Fibroblast of gingiva (primary cell): ENCODE measurements around the gene SEPTIN11.
"Not testable (repeated sequence)": the region's sequence is repeated elsewhere in the genome, so short reads cannot be mapped to it uniquely, and the experiment has no call there.

Experiments used
- DNase-seq: peaks from one replicate; pipeline ENCODE4 v3.0.0-alpha.2; 2011; ENCODE audit warnings: low read depth

The SEPTIN11 gene

DNA sequence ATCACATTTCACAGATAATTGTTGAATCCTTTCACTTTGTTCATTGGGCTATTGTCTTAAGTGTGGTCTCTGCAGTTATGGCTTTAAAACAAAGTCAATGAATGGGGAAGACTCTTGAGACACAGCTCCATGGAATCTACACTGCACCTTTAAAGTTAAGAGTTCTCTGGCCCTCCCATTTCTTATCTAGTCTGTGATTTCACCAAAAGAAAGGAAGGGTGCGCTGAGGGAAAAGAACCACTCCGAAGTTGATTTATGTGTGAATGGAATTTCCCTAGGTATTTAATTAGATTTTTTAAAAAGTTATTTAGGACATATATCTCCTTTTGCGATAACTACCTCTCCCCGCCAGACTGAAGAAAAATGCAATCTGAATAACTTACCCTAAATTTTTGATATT lies 2.5 kb downstream of the SEPTIN11 start:
- DNase-seq, result no peak

DNA sequence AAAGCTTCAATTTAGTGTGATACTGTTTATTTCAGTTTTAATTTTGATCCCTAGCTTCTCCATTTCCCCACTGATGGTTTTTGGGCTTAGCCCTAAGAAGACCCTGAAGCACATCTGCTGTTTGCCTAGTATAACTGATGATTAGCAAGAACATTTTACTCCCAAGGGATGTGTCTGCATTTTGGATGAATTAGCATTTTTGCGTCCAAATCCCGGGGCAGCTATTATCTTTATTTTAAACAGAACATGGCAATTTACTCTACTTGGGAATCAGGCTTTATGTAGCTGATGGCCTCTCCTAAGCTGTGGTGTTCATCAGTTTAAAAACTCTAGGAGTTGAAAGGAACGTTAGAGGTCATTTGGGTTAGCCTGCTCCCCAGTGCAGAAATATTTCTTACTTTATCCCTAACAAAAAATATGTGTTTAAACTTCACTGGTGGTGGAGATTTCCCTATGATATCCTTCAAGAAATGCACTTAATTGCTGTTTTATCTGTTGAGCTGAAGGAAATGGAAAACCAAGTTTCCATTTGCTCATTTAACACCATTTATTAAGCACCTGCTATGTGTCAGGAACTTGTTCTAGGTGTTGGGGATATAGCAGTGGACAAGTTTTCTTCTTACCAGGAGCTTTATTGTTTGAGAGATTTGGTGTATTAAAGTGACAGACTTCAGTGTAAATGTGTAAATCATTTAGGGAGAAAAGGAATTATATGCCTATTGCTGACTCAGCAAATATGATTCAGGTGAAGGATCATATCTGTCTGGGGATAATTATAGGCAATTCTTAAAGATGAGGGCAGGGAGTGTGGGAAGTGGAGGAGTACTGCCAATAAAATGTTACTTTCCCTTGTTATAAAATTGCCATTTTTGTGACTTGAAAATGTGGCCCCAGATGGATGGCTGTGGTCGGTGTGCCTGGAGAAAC lies 3.4 kb downstream of the SEPTIN11 start:
- DNase-seq, result no peak

GRCh38 chr4:76953956-76954355 lies 4.4 kb downstream of the SEPTIN11 start:
- no peak for DNase-seq

DNA sequence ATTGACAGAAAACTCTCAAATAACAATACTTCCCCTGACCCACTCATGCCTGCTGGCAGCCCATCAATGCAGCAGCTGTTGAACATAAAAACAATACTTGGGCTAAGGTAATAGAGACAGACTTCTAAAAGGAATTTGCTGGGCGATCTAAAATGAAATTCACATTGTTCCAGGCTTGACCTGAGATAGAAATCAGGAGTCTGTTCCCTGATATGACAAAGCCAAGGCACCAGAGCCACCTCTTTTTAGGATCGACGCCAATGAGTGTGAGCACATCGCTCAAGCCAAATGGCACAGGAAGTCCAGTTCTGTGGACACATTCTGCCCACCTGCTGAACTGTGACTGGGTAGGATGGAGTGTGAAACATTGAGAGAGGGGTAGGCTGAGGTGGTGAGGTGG lies 4.9 kb downstream of the SEPTIN11 start:
- DNase-seq, result no peak

GRCh38 chr4:76955182-76955581 lies 5.6 kb downstream of the SEPTIN11 start:
- peak; percentile 86 for DNase-seq

- no peak for DNase-seq
Measured at GRCh38 chr4:76957004-76957738, 7.6 kb downstream of the SEPTIN11 start.

DNA sequence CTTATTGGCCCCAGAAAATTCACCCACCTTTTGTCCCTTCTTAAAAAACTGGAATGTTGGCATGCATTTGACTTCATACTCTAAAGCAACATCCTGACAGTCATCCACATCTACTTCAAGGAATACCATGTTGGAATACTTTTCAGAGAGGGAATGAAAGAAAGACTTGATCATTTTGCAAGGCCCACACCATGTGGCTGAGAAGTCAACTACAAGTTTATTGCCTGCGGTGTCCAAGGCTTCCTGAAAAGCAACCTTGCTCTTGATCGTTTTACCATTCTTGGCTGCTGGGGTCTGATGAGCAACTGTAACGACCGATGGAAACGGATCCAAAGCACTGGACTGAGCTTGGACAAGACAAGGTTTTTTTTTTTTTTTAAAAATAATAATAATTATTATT lies 9.3 kb downstream of the SEPTIN11 start:
- DNase-seq, result no peak

DNA sequence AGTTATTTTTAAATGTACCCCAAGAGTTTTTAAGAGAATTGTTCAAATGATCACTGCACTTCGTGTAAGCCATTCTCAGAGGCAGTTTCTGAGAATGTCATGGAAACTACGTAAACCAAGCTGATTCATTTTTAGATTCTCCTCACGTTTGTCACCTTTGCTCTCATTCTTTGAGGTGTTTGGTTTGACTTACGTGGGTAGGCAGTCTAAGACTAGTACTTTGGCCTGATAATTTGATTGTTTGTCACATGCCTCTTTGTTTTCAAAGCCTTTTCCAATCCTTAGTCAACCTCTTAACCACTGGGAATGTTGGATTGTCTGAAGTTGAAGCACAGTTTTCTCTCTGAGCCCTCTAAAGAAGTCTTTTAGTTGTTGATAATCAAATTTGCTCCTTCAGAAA lies 10.5 kb downstream of the SEPTIN11 start:
- no peak for DNase-seq

DNA sequence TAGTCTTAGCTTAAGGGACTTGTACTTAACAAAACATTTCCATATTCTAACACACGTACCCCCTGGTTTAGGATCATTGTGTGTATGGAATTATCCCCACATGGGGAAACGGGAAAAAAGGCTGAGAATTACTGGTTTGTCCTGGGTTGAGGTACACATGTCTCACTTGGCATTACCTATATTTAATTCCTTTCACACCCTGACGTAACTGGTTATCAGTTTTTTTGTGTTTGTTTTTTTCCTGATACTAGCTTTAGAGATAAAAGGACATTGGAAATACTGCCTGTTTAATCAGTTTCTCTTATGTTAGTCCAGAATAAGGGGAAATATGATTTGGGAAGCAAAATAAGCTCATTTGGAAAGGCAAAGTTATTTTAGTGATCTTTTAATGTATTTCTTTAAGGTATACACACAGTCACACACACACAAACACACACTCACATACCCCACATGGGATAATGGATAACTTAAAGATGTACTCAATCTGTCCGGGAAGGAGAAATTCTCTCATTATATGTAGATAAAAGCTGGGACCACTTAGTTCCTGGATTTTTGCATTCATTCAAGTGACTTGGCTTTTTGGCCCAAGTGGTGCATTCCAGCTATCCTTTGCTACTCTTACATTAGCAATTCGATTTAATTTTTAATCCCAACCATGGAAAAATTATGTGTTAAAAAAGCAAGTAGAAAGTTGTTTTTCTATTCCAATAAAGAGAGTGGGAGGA lies 13.0 kb downstream of the SEPTIN11 start:
- peak; percentile 32 for DNase-seq

DNA sequence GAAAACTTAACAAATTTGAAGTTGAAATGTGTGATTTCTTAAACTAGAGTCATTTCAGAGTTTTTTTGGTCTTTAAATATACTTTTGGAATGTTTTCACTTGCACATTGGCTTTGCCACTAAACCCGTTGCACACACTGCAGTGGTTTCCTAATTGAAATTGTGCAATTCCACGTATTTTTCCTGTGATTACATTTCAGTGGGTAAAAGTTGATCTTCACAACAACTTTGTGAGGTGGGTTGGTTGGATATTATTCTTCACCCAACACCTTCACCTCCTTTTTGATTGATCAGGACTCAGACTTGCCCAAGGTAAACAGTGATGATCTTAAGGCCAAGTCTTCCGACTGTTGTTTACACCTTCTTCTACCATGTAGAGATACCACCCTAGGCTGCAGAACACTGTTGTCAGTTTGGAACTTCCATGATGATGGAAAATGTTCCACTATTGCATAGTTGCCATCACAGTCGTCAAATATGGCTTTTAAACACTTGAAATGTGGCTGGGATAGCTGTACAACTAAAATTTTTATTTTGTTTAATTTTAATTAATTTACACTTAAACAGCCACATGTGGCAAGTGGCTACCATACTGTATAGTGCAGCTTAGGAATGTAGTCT lies 13.7 kb downstream of the SEPTIN11 start:
- DNase-seq, result peak; percentile 68

GRCh38 chr4:76963927-76964326 lies 14.4 kb downstream of the SEPTIN11 start:
- not testable (repeated sequence) for DNase-seq

DNA sequence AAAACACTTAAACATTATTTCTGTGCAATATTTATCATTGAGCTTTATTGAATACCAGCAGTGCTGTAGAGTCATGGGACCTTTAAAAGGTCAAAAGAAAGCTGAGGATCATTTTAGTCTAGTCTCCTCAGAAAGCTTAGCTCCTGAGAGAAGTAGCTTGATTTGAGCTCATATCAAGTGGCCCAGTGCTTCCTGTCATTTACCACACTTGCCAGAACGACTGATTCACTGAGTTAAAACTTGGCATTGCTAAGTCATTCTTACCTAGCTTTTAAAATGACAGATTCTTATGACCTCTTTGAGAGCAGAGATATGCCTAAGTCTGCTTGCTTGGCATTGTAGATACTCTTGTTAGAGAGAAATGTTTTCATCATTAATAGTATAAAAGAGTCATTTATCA lies 15.2 kb downstream of the SEPTIN11 start:
- DNase-seq, result no peak

- no peak for DNase-seq
Measured at GRCh38 chr4:76965866-76966579, 16.5 kb downstream of the SEPTIN11 start.

GRCh38 chr4:76968937-76969336 lies 19.4 kb downstream of the SEPTIN11 start:
- no peak for DNase-seq

GRCh38 chr4:76969495-76969894 lies 19.9 kb downstream of the SEPTIN11 start:
- DNase-seq, result no peak

DNA sequence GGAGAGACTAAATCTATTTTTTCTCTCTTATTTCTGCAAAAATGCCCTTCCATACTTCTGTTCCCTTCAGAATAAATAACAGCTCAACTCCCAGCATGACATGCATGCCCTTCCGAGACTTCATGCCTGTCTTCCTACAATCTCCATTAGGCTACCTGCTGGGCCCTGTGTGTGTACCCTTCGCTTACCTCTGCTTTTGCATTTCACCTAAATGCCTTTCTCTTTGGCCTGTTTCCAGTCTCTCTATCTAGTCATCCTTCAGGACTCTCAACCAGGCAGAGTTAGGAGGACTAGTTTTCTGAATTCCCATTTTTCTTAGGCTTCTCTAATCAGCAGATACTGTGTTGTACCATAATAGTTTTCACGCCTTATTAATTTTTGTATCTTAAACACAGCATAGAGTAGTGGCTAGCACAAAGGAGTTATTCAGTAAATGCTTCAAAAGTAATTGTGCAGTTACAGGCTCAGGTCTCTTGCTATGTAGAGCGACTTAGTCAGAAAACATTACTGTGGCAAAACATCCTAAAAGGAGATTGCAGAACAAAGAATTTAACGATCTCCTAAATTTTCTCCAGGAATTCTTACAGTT lies 20.5 kb downstream of the SEPTIN11 start:
- no peak for DNase-seq

DNA sequence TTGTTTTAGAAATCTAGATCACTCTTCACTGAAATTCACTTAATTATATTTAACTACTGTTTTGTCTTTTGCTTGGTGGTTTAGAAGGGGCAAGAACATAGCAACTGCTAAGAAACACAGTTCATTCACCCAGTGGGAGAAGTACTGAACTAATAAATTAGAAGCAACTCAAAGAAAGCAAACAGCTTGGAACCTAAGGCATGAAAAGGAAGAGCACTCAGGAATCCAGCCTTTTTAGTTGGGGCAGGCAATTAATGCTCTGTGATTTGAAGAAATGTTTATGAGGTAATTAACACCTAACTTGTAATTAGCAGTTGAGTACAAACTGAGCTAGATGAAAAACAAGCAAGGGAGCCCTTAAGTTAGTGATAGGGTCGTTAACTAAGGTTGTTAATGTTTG lies 22.8 kb downstream of the SEPTIN11 start:
- DNase-seq, result no peak

DNA sequence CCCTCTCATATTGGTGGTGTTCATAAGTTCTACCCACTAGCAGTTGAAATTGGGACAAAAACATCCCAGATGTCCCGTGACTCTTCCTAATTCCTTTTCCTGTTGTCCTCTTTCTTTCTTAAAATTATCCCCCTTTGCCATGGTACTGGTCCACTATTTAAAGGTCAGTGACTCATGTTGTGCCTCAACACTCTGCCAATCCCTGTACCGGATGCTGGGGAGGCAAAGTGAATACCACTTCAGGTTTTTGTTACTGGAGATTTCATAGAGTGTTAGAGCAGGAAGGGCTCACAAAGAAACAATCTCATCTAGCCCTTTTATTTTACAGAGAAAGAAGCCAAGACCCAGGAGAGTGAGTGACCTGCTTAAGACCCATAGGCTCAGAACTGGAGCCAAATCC lies 24.6 kb downstream of the SEPTIN11 start:
- DNase-seq, result peak; percentile 49

GRCh38 chr4:76977113-76977512 lies 27.6 kb downstream of the SEPTIN11 start:
- no peak for DNase-seq

DNA sequence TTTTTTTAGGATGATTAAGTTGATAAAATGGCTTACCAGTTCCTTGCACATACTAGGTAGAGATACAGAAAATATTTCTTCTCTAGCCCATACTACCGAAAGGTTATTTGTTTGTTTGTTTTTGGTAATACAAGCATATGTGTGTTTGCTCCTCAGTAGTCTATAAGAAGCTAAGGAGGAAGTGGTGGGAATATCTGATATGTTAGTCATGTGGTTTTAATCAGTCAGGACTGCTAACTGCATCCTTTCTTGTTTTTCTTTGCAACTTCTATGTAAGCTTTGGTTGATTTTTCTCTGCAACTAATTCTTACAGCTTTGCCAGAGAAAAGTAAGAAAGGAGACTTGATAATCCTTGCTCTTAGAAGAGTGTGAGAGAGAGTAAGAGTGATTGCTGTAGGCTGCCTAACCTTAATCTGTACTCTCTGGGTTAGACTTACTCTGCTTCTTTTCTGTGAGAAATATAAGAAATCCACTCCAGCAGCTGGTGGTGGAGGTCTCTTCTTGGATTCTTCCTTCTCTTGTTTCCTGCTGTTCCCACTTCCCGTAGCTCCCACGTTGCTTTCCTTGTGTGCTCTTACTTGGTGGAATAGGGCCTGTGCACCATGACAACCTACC lies 28.3 kb downstream of the SEPTIN11 start:
- DNase-seq, result peak; percentile 80

DNA sequence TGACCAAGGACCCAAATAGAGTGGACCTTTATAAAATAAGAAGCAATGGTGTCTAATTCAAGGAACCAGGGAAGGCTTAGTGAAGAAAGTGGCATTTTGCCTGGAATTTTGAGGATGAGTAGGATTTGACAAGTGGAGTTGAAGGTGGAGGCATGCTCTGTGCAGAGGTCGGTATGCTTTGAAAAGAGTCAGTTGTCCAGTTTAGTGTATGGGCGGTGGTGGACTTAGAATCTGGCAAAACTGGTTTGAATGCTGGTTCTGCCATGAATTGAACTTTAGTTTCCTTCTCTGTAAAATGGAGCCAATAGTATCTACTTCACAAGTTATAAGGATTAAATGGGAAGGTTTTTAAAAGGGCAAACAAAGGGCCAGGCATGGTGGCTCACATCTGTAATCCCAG lies 29.7 kb downstream of the SEPTIN11 start:
- DNase-seq, result no peak
